GM21526 (cell line): ENCODE results near the gene MGAM2.

ENCODE experiments used
- ATAC-seq: cut with Tn5 transposase; IDR thresholded peaks from one replicate; pipeline ENCODE4 v1.9.1; 2021; ENCODE audit warnings: moderate library complexity; ENCODE audit not compliant: unreplicated experiment, low FRiP score

Gene MGAM2

DNA sequence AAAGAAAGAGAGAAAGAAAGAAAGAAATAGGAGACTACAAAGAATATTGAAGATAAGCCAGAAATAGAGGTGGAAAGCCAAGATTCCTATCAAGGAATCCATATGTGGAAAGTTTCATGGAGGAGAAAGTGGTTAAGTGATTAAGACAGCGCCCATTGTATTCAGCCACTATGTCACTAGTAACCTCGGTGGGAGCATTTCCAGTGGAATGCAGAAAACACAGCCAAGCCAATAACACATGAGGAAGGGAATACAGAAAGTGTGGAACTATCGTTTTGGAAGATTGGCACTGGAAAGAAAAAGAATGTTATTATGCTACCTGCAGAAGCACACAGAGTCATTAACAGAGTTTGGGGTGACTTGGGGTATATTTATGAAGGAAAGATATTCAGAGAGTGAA, 2.7 kb downstream of the MGAM2 start:
- ATAC-seq = no peak

DNA sequence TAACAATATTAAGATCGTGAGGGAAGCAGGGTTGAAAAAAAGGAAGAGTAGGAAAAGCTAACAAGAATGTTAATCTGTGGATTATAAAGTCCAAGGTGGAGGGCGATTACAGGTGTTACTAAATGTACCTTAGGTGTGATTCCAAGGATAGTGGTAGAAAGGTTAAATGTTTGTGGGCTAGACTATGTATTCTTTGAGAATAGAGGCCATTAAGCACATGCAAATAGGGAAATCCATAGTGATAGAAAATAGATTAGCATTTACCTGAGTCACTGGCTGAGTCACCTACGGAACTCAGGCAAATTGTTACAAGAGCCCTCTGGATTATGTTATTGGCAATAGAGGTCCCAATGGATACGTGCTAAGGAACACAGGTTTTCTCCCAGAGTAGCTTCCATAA, 9.0 kb downstream of the MGAM2 start:
- ATAC-seq = no peak

DNA sequence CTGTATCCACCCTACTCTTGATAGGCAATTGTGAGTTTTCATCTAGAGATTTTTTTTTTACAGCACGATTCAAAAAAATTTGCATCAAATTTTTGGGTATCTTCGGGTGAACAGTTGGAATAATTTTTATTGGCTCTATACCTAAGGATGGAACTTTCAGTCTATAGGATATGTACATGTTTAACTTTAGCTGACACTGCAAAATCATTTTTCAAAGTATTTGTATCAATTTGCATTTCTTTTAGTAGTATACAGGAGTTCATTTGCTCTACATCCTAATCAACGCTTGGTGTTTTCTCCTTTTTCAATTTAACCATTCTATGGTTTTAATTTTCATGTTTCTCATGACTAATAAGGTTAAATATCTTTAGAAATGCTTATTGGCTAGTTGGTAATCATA, 11.7 kb downstream of the MGAM2 start:
- ATAC-seq = no peak

DNA sequence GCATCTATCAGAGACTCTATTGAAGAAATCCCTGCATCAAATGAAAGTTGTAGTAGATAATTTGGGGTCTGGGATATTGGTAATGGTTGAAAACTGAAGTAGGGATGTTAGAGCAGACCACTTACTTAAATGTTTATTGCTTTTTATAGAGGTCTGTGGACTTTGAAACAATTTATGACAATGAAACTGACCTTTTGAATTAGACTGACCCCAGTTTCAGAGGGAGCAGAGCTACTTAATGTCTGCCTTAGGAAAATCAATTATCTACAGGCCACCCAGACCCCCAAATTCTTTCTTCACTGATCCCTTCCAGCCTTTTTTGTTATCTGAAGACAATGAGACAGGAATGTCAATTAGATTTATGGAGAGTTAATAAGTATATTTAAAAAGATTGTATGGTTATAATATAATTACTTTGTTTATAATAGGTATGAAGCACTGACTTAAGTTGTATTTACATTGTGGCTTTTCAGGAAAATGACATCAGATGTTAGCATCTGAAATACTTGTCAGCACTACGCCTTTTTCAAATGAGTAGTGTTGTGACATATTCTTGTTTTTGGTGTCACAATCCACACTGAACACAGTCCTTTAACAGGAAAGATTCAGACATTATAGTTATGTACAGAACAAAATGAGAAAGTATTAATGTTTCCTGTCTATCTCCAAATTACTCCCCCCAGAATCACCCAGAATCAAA, 13.9 kb downstream of the MGAM2 start:
- no peak for ATAC-seq

DNA sequence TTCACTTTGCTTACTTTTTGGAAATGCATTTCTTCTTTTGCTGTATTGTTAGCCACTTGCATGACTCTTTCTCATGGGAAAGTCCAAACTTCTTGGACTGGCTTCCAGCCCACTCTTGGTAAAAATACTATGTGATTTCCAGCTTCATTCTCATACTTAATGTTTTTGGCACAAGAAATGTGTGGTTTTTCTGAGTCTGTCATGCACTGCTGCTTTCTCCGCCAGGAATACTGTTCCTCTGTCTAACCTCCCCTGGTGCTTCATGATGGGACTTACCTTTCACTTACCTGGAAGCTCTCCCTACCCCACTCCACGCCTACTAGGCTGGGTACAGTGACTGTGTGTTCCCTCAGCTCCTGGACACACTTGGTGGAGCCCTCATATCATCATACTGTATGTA, 18.7 kb downstream of the MGAM2 start:
- ATAC-seq = no peak

DNA sequence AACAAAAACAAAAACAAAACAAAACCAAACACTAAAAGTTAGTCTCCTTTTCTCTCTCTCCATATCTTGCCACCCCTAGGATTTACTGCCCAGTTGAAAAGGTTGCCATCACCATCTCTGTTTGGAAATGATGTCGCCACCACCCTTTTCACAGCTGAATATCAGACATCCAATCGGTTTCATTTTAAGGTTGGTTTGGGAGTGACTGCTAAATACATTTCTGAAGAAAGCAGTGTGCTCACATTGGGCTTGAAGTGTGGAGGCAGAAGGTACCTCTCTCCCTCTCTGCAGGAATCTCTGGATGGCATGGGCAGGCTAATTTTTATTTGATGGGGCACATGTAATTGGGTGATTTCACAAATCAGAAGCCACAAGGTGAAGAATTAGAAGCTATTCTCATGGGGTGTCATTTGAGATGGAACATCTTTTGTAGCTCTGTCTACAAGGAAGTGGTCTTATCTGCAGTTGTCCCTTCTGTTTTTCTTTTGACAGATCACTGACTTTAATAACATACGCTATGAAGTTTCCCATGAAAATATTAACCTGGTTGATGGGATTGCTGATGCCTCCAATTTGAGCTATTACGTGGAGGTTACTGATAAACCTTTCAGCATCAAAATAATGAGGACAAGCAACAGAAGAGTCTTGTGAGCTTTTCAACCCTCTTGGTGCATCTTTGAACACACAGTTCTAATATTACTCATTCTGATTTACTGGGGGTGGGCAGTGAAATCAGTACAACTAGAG, 20.1 kb downstream of the MGAM2 start:
- ATAC-seq = no peak

DNA sequence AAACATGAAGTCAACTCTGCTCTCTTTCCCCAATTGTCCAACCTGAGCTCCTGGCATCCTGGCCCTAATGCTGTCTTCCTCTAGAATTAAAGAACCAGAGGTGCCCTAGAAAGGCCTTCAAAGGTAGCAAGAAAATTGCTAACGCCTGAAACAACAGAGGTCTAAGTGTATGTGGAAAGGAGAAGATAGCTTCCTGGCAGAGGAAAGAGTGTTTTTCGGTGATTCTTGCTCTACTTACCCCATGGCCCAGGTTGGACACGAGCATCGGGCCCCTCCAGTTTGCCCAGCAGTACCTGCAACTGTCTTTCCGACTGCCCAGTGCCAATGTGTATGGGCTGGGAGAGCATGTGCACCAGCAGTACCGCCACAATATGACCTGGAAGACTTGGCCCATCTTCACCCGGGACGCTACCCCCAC, 22.2 kb downstream of the MGAM2 start:
- ATAC-seq = no peak

DNA sequence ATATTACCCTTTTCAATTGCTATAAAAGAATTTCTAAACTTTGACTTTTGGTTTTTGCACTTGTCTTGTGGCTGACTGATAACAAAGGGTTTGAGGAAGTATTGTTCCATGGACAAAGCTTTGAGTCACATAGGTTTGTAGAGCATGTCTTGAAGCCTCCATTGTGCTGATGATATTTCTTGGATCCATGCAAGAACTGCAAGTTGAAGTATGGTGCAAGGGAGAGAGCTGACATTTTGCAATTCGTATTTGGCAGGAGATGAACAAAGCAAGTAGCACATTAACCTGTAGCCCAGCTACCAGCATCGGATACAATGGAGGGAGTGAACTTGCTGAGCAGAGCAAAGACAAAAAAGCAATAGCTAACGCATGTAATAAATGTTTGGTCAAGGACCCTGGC, 23.4 kb downstream of the MGAM2 start:
- ATAC-seq = no peak

DNA sequence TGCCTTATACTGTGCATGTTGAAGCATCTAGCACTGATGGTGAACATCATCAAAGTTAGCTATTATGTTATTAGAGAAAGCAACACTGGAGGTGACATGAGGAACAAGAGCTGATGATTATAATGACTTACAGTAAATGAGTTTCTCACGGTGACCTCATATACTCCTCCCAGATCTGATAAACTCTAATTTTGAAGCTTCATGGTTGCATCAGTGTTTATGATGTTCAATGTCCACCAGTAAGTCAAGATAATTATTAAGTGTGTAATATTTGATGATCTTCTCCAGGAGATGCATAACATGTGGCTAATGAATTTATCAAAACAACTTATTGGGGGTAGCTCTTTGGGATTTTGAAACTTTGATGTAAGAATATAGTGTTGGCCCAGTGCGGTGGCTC, 27.5 kb downstream of the MGAM2 start:
- ATAC-seq = no peak

DNA sequence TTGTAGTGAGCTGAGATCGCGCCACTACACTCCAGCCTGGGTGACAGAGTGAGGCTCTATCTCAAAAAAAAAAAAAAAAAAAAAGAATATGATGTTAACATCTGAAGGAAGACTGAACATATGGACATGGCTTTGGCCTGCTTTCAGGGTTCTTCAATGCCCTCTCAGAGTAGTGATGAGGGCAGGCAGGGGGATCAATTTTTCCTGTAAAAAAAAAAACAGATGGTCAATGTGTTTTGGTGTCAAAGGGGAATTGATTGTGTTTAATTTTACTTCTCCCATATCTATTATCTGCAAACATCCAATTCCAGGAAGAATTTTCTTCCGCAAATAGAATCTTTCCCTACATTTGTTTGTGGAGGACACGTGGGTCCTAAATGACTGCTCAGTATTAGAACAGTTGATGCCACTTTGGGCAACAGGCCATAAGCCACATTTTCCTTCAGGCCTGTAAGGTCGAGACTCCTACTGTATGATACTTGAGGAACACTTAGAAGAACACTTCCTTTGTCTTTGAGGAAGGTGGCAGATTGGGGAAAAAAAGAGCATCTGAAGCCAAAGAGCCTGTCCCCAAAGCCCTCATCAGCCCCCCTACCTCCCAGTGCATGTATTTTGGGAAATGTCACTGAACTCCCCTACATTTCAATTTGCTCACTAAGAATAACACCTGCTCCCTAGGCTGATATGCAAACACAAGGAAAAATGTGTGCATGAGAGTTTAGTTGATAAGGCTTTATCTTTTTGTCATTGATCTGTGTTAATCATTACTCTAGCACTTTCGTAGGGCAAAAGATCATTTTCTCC, 28.3 kb downstream of the MGAM2 start:
- ATAC-seq = no peak

DNA sequence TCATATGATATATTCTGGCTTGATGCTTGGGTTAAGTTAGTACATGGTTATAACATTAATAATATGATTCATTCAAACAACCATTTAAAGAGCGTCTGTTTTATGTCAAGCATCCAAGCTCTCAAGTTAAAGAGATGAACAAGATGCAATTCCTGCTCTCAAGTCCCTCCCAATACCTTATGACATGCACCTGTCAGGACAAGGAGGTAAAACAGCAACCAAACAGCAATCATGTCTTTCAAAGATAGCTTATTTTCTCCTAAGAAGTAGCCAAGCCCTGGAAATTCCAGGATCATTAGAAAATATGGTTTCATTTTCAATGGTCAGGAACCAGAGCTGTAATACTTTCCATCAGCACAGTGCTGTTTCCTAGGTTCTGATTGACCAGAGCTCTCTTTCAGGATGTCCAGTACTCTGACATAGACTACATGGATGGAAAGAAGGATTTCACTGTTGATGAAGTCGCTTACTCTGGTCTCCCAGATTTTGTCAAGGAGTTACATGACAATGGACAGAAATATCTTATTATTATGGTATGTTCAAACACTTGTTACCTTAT, 29.0 kb downstream of the MGAM2 start:
- no peak for ATAC-seq

DNA sequence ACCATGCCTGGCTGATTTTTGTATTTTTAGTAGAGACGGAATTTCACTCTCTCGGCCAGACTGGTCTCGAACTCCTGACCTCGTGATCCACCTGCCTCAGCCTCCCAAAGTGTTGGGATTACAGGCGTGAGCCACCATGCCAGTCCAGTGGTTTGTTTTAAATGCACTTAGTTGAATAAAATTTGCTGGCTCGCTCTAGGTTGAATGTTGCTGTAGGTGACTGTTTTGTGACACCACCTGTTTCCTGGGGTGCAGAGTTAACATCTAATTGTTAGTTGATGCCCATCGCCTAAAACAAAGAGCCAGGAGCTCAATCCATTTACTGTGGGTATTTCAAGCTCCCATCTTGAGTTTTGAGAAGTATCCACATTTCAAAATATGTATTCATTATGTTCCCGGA, 31.2 kb downstream of the MGAM2 start:
- no peak for ATAC-seq

DNA sequence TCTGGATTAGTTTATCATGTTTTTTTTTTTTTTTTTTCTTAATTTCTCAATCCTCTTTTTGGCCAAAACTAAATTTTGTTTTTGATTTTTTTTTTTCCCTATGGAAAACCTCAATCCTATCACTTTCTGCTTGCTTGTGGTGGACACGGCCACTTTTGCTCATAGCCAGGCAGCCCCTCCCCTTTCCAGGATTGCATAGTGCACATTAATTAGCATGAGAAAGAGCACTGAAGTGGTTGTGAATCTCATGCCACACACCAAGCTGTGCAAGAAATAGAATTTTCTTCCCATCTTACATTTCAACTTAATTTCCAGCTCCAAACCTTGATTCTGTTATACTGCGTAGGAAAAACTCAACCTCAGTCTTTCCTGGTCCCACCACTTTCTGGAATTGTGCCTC, 34.6 kb downstream of the MGAM2 start:
- no peak for ATAC-seq

DNA sequence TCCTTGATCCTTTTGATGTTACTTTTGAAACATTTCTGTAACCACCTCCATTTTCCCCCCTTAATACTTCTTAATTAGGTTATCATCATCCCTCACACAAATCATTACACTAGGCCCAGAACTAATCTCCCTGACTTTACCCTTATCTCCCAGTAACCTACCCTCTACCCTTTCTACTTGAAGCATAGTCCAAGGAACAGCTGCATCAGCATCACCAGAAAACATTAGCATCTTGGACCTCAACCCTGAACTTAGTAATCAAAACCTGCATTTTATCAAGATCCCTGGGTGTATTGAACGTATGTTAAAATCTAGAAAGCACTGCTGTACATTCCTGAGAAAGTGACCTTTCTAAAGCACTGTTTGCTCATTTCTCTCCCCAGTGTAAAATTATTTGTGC, 38.8 kb downstream of the MGAM2 start:
- ATAC-seq = no peak

DNA sequence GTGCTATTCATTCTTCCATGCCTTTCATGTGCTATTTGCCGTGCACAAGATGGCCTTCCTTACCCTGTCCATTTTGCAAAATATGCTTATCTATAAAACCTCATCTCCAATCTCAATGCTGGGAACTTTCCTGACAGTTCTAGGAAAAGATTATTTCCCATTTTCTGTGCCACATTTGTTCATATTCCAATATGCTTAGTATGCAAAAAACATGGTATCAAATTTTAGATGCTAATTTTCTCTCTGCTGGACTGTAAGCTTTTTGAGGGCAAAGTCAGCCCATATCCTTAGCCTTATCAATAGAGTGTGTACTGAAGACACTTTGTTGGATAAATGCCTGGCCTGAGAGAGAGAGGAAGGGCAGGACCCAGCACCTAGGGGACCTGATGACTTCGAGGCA, 39.4 kb downstream of the MGAM2 start:
- no peak for ATAC-seq

DNA sequence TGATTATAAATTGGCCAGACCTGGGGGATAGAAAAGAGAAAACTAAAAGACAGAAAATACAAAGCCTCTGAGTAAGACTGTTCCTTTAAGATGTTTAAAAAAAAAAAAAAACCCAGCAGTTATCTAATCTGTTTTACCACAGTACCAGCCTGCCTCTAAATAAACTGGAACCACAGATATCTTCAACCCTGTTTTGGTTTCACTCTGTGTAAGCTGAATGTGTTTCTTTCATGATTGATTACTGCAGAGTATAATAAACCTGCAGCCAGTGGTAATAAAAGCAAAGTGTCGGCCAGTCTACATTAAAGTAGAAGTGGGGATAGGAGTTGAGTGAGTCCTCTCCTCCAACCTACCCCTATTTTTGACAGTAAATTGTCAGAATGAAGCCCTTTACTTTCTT, 40.6 kb downstream of the MGAM2 start:
- no peak for ATAC-seq

DNA sequence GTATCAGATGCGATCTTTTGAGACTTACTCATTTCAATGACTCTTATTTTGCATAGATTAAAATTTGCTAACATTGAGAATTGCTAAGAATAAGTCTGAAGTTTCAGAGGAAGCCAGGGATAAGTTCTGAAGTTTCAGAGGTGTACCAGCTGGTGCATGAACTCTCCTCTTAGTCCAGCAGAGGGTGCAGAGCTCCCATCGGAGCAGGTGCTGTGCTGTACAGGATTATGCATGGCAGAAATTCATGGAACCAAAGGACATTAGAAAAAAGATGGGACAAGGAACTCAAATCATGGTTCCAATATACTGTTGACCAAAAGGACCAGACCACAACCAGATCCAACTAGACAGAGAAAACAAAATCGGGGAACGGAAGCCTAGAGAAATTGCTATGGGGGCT, 41.9 kb downstream of the MGAM2 start:
- ATAC-seq = no peak

DNA sequence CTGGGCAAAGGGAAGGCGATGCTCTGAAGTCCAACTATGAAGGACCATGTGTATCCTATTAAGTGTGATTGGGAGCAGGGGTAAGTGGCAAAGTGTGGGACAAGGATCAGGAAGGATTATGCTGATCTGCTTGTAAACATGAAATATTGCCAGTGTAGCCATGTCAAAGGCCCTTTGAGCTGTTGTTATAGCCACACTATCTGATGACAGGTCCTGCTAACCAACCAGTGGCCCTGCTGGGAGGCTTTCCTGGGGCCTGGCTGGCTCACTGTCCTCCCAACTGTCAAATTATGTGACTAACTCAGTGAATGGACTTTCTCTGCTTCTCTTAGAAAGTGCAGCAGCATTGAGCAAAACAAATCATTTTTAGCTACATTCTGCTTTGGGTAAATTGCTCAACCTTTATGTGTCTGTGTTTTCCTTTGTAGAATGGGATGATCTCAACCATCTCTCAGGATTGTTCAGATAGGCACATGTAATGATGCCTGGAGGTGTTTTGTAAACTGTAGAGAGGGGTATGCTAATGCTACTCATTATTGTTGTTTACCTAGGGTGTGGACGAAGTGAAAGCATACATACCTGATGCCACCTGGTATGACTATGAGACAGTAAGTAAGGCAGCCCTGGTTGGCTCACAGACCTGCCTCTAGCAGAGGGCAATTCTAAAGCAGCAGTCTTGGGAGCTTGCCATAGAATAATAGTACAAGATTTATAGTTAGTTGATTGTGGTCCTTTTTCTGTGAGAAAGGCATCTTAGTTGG, 47.4 kb downstream of the MGAM2 start:
- ATAC-seq = no peak

DNA sequence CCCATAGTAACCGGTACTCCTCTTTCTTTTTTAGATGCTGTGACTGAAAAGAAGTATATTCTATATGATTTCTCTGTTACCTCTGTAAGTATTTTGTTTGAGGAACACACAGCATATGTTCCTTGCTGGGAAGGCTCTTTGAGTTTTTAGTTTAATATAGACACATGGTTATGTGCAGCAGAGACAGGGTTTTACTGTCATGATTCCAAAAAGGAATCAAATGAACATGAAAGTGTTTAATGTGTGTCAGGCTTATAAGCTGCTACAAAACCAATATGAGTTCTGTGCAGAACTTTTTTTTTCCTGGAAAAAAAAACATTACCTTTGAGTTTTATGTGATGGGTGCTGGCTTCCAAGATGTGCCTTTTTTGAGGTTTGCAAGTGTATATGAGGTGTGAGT, 50.4 kb downstream of the MGAM2 start:
- no peak for ATAC-seq

DNA sequence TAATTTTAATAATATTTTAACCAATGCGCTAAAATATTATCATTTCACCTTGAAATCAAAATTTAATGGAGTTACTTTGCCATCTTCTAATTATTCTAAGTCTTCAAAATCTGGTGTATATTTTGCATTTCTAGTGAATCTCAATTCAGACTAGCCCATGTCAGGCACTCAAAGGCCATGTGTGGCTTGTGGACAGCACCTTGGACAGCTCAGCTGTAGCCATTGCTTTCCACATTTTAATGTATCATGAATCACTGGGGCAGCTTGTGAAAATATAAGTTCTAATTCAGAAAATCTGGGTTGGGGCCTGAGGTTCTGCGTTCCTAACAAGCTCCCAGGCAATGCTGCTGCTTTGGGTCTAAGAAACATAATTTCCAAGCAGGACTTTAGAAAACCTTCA, 57.2 kb downstream of the MGAM2 start:
- no peak for ATAC-seq

DNA sequence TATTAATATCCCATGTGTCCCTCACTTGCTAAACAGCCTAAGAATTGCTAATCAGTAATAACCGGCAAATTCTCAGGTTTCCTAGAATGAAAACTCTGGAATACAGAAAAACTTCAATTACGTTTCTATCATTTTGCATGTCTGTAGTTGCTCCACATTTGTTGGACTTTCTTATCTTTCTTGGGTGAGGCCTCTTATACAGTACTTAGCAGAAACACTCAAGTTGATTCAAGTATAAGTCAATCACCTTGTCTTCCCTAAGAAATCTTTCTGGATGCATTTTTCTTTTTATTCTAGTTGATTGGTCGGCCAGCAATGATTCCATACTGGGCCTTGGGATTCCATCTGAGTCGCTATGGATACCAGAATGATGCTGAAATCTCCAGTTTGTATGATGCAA, 61.4 kb downstream of the MGAM2 start:
- no peak for ATAC-seq
